HG03196 (cell line): ENCODE measurements around the gene FGR.

ENCODE experiments used
- ATAC-seq: cut with Tn5 transposase; IDR thresholded peaks from one replicate; pipeline ENCODE4 v1.9.1; 2021; ENCODE audit not compliant: unreplicated experiment

The FGR gene

GRCh38 chr1:27601771-27602461 lies 33.1 kb downstream of the FGR start:
- ATAC-seq, result no peak

GRCh38 chr1:27601321-27601770 lies 33.6 kb downstream of the FGR start:
- no peak for ATAC-seq

DNA sequence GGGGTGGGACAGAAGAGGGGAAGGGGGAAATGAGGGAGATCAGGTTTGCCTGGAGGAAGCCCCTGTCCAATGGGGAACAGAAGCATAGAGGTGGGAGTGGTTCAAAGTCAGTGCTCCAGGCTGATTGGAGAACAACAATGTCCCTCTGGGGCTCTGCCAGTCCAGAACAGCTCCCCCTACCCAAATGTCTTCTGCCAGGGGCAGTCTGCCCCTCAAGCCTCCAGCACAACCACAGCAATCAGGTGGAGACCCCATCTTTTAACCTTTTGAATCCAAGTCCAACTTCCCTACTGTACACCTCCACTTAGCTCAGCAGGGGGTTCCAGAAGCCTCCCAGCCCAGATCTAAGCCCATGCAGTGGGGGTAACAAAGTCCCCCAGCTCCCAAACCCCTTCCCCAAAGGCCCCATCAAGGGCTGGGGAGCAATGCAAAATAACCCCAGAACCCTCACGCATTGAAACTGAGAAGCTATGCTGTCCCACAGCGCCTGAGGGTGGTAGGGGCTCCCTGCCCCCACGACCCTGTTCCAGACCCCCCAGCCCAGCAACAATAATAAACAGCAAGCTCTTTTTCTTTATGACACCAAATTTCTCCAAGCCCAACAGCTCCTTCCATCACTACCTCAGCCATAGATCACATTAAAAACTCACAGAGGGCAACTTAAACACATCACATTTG lies 34.3 kb downstream of the FGR start:
- no peak for ATAC-seq

- ATAC-seq, result no peak
Measured at GRCh38 chr1:27599605-27600497, 35.1 kb downstream of the FGR start.

- no peak for ATAC-seq
Measured at GRCh38 chr1:27598902-27599528, 36.0 kb downstream of the FGR start.

- ATAC-seq, result no peak
Measured at GRCh38 chr1:27598295-27598687, 36.7 kb downstream of the FGR start.

DNA sequence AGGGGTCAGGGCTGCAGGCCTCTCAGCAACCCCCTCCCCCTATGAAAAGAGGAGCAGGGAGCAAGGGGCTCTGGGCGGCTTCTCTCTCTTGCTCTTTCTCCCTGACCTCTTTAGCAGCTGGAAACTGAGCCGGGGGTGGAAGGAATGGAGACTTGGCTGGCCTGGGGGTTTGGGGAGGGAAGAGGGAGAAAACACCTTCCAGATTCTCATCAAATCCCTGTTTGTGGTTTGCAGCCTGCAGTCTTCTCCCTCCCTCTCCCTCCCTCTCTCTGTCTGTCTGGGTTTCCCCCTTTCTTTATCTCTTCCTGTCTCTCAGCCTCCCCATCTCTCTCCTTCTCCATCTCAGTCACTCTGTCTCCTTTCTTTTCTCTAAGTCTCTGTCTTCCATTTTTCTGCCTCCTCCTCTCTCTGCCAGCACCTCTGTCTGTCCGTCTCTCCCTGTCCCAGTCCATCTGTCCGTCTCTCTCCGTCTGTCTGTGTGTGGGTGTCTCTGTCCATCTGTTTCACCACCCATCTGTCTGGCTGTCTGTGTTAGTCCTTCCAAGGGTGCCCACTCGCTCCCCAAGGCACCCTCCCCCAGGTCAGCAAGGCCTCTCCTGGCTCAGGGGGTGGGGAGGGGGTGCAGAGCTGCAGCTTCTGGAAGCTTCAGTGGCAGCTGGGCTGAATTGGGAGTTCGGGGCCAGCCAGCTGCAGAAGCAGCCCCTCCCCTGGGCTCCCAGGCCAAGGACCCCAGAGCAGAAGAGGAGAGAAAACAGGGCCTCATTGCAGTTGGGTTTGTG lies 37.3 kb downstream of the FGR start:
- ATAC-seq, result no peak

DNA sequence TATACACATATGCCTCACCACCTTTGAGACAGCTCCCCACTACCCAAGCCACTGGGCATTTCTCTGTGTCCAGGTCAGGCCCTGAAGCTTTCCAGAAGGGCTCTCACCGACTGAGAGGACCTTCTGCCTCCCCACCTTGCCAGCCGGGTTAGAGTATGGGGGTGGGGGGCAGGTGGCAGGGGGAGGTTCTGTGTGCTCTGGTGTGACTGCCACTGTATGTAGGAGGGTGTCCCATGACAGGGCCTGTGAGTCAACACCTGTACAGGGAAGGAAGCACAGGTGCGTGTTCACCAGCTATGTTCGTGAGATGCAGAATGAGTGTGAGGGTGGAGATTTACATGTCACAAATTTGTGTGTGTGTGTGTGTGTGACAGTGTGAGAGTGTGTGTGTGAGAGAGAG lies 38.0 kb downstream of the FGR start:
- no peak for ATAC-seq

GRCh38 chr1:27596261-27596660 lies 38.7 kb downstream of the FGR start:
- ATAC-seq, result no peak

DNA sequence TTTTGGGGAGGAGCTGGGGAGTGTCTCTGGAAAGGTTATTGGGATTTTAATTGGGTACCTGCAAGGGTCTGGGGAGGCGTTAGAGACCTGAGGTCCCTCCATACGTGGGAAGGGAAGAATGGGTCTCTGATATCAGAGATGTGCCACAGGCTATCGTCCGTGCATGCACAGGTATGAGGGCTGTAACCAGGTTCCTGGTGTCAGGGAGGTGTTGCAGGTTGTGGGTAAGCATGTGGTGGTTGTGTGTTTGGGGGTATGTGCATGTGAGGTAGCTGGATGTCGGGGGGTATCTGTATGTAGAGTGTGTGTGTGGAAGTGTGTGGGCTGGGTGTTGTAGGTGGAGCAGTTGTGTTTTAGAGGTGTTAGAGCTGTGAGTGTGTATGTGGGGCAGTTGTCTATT lies 39.4 kb downstream of the FGR start:
- ATAC-seq, result no peak

DNA sequence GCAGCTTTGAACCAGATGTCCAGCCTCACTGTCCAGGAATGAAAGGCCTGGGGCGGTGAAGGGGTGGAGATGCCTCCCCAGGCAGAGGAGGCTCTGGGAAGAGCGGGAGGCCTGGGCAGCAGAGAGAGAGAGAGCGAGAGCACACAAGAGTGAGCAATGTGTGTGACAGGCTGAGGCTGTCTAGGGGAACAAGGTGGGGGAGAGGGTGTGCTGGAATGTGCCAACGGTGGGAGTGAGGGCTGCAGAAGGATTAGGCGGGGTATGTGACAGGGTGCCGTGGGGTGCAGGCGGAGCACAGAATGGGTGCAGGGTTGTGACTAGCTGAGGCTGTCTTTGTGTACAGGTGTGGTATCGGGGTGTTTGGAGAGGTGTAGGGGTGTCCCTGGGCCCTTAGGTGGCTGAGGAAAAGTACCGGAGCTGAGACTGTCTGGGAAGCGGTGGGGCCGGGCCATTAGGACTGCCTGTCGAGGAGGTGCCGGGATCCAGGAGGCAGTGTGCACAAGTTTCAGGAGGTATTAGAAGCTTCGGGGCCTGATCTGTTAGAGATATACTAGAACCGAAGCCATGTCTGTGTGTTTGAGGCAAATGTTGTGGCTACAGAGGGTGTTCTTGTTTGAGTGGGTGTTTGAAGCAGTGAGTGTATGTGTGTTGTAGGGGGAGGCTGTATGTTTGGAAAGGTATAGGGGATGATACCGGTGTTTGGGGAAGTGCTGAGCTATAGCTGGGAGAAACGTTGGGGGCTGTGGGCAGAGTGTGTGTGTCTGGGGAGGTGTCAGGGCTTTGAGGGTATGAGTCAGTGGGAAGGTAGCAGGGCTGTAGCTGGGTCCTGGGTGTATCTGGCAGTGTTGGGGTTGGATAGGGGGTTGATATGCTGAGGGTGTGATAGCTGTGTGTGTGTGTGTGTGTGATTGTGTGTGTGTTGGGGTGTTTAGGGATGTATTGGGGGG lies 40.1 kb downstream of the FGR start:
- ATAC-seq, result no peak

DNA sequence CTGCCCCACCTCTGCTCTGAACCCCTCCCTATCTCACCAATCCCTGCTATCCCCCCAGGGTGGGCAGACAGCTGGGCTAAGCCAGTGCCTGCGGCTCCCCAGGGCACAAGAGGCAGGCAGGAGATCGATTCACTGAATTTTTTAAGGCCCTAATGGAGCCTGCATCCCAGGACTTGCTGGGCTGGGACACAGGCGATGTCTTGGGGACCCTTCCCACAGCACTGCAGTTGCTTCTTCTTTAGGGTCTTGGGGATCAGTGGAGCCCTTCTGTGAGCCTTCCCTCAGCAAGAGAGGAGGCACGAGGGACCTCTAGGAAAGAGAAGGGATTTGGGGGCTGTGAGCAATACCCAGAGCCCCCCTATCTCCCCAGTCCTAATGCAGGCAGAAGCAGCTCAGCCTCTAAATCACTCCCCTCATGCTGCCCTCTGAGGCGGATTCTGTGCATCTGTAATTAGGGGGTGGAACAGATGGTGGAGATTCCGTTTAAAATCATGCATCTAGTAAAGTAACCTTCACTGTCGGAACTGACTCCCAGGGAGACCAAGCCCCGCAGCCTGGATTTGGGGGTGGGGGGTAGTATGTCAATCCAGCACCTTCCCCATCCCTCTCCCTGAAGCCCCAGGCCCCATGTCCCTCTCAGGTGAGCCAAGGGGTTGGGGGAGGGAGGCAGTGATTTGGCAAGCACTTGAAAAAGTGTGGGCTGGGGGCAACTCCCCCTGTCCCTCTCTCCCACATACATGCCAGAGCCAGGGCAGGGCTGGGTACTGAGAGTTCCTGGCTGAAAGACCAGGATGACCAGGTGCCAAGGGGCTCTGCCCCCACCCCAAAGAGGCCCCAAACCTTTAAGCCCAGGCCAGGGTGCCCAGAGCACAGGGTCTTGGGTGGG lies 41.1 kb downstream of the FGR start:
- no peak for ATAC-seq

DNA sequence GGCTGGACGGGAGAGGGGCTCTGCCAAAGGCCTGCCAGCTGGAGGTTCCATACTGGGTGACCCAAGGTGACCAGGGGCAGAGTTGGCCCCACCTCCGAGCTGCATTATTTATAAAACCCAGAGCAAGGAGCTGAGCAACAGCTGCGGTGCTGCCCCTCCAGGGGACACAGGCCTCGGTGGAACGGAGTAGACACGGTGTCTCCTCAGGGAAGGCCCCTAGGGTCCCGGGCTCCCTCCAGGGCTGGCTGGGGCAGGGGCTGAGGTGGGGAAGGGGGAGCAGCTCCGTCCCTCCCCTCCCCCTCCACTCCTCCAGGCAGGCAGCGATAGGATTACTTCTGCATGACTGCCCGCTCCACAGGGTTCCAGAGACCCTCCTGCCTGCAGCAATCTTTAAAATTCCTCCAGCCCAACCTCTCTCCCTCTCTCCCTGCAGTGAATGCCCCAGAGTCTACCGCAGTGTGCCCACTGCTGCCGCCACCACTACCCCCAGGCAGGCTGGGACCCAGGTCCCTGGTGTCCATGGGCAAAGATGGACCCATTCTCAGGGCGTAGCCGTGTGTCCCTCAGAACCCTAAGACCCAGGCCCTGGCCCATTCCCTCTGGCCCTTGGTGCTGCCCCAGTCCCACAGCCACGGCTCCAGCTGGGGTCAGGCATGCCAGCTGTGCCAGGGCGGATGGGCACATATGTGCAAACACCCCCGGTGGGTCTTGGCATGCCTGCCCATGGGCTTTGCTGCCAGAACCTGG lies 41.9 kb downstream of the FGR start:
- ATAC-seq, result no peak

DNA sequence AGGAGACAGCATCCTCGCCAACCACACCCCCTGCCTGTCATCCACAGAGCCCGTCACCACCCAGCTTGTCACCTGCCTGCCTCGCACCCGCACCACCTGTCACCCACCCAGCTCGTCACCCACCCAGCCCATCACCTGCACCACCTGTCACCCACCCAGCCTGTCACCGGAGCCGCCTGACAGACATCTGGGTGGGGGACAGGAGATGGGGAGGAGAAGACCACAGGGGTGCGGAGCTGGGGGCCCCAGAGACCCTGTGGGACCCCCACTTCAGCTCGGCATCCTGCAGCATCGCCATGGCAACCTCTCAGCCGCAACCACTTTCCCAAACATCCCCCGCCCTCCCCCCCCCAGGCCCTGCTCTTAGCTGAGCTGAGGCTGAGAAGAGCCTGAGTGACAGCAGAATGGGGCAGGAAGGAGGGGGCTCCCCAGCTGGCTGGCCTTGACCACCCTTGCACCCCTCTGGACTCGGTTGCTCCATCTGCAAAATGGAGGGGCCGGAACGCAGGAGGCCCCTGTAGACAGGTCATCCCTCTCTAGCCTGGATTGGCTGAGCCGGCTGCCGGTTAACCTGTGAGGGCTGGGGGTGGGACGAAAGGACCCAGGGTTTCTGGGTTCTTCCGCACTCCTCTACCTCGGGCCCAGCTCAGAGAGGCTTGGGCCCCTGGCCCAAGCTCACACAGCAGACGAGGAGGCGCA lies 42.6 kb downstream of the FGR start:
- ATAC-seq, result no peak

DNA sequence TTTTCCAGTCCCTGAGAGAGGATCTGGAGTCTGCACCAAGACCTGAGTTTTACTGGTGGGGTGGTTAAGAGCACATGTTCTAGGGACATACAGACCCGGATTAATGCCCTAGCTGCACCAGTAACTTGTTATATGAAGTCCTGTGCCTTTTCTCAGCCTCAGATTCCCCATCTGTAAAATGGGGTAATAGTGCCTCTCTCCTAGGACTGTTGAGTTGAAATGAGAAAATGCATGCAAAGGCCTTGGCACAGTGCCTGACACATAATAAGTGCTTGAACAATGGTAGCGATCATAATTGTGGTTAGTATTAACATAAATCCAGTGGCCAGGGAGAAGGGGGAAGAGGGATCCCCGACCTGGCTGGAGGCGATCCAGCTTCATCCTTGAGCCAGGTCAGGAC lies 43.4 kb downstream of the FGR start:
- ATAC-seq, result no peak

GRCh38 chr1:27590917-27591508 lies 44.0 kb downstream of the FGR start:
- no peak for ATAC-seq
